ENCODE results near the gene SLC12A9.

The SLC12A9 gene

DNA sequence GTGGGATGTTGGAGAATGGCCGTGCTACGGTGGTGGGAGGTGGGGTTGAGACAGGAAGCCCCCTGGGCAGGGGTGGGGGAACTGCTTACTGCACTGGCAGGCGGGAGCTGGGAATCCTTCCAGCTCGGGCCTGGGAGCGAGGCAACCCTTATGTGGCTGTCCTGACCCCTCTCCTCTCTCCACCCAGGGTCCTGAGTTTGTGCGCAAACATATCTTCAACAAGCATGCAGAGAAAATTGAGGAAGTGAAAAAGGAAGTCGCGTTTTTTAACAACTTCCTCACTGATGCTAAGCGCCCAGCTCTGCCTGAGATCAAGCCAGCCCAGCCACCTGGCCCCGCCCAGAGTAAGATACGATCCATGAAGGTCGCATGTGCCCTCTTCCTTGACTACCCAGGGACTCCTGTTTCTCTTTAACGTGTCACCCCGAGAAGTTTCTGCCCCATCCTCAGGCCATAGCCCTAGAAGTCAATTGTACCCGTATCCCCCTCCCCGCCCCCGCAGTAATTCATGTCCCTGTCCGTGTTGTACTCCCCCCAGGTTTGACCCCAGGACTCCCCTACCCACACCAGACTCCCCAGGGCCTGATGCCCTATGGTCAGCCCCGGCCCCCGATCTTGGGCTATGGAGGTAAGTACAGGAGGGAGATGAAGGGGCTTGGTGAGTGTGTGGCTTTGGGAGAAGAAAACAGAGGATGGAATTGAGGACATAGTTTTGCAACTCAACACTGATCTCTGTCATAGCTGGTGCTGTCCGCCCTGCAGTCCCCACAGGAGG lies 35.2 kb downstream of the SLC12A9 start:
- H4K20me1 ChIP-seq (ENCODE audit: insufficient read depth, low read length, poor library complexity, severe bottlenecking), result peaks cover 36% of the 10 kb centered on the region
- TF ChIP-seq EZH2phosphoT487 (IDR thresholded peaks at IDR 0.05; ENCODE audit: borderline replicate concordance), result no peak
- H3K4me2 ChIP-seq (ENCODE audit: low read depth, low read length, poor library complexity, severe bottlenecking), result peak overlapping the region; percentile 29
- H3K9me3 ChIP-seq (ENCODE audit: insufficient read depth, low read depth, low read length), result no peaks in the 10 kb centered on the region
- 0 out of 2 replicates have a peak, but pooled peaks cover 5% of the 10 kb centered on the region for H3F3A ChIP-seq (ENCODE audit: low read depth)
- H3K4me1 ChIP-seq (ENCODE audit: insufficient read depth, low read length, poor library complexity, severe bottlenecking), result peaks cover 28% of the 10 kb centered on the region
- no peak overlapping the region for H3K4me3 ChIP-seq (ENCODE audit: low read length, poor library complexity, severe bottlenecking)
- peaks cover 9% of the 10 kb centered on the region; the same call in 1 of the 2 replicates for H3K79me2 ChIP-seq (ENCODE audit: insufficient read depth, low read length)
- peaks cover 62% of the 10 kb centered on the region; the same call in 1 of the 2 replicates for H3K36me3 ChIP-seq (ENCODE audit: insufficient read depth, low read length)
- no peaks in the 10 kb centered on the region for H3K9me2 ChIP-seq (replicated peaks; ENCODE audit: low read depth, low read length)
- H3K9ac ChIP-seq (ENCODE audit: low read depth, low read length, poor library complexity, severe bottlenecking), result peak overlapping the region; percentile 7
- no peaks in the 10 kb centered on the region for H3K27me3 ChIP-seq (ENCODE audit: insufficient read depth, low read length, poor library complexity, severe bottlenecking)
- H2AFZ ChIP-seq (ENCODE audit: low read length), result no peak overlapping the region

- TF ChIP-seq, protein P1, sequence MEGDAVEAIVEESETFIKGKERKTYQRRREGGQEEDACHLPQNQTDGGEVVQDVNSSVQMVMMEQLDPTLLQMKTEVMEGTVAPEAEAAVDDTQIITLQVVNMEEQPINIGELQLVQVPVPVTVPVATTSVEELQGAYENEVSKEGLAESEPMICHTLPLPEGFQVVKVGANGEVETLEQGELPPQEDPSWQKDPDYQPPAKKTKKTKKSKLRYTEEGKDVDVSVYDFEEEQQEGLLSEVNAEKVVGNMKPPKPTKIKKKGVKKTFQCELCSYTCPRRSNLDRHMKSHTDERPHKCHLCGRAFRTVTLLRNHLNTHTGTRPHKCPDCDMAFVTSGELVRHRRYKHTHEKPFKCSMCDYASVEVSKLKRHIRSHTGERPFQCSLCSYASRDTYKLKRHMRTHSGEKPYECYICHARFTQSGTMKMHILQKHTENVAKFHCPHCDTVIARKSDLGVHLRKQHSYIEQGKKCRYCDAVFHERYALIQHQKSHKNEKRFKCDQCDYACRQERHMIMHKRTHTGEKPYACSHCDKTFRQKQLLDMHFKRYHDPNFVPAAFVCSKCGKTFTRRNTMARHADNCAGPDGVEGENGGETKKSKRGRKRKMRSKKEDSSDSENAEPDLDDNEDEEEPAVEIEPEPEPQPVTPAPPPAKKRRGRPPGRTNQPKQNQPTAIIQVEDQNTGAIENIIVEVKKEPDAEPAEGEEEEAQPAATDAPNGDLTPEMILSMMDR (conservative IDR thresholded peaks at IDR 0.05; ENCODE audit: low read length), result no peak
- no peak for TF ChIP-seq EZH2phosphoT487 (IDR thresholded peaks at IDR 0.05; ENCODE audit: borderline replicate concordance)
- Histone ChIP-seq H3K9ac (ENCODE audit: low read depth, low read length, poor library complexity, severe bottlenecking) (peak overlapping the region; percentile 72), H3K36me3 (ENCODE audit: insufficient read depth, low read length) (peaks cover 55% of the 10 kb centered on the region; the same call in 1 of the 2 replicates), H3K4me2 (ENCODE audit: low read depth, low read length, poor library complexity, severe bottlenecking) (peak overlapping the region; percentile 69), H3K4me3 (ENCODE audit: low read length, poor library complexity, severe bottlenecking) (peak overlapping the region; percentile 70), H3K27me3 (ENCODE audit: insufficient read depth, low read length, poor library complexity, severe bottlenecking) (no peaks in the 10 kb centered on the region), H3K9me2 (replicated peaks; ENCODE audit: low read depth, low read length) (no peaks in the 10 kb centered on the region), H3K4me1 (ENCODE audit: insufficient read depth, low read length, poor library complexity, severe bottlenecking) (peaks cover 28% of the 10 kb centered on the region), H3K9me3 (ENCODE audit: insufficient read depth, low read depth, low read length) (no peaks in the 10 kb centered on the region), H3F3A (ENCODE audit: low read depth) (0 out of 2 replicates have a peak, but pooled peaks cover 5% of the 10 kb centered on the region), H3K79me2 (ENCODE audit: insufficient read depth, low read length) (peaks cover 8% of the 10 kb centered on the region; the same call in 1 of the 2 replicates), H4K20me1 (ENCODE audit: insufficient read depth, low read length, poor library complexity, severe bottlenecking) (peaks cover 29% of the 10 kb centered on the region), H2AFZ (ENCODE audit: low read length) (no peak overlapping the region)
Measured at GRCh38 chr7:100888291-100888987, 35.9 kb downstream of the SLC12A9 start.

- Histone ChIP-seq H3K27me3 (ENCODE audit: insufficient read depth, low read length, poor library complexity, severe bottlenecking) (no peaks in the 10 kb centered on the region), H3K4me1 (ENCODE audit: insufficient read depth, low read length, poor library complexity, severe bottlenecking) (peaks cover 28% of the 10 kb centered on the region), H4K20me1 (ENCODE audit: insufficient read depth, low read length, poor library complexity, severe bottlenecking) (peaks cover 23% of the 10 kb centered on the region), H3K79me2 (ENCODE audit: insufficient read depth, low read length) (peaks cover 3% of the 10 kb centered on the region; the same call in 1 of the 2 replicates), H3K4me3 (ENCODE audit: low read length, poor library complexity, severe bottlenecking) (peak within 1 kb of the TSS; percentile 75), H3K36me3 (ENCODE audit: insufficient read depth, low read length) (peaks cover 48% of the 10 kb centered on the region; the same call in 1 of the 2 replicates), H3K9ac (ENCODE audit: low read depth, low read length, poor library complexity, severe bottlenecking) (peak within 1 kb of the TSS; percentile 72), H2AFZ (ENCODE audit: low read length) (peak within 1 kb of the TSS; percentile 86), H3K9me3 (ENCODE audit: insufficient read depth, low read depth, low read length) (no peaks in the 10 kb centered on the region), H3F3A (ENCODE audit: low read depth) (0 out of 2 replicates have a peak, but pooled peaks cover 5% of the 10 kb centered on the region), H3K9me2 (replicated peaks; ENCODE audit: low read depth, low read length) (no peaks in the 10 kb centered on the region), H3K4me2 (ENCODE audit: low read depth, low read length, poor library complexity, severe bottlenecking) (peak within 1 kb of the TSS; percentile 72)
- no peak for TF ChIP-seq EZH2phosphoT487 (IDR thresholded peaks at IDR 0.05; ENCODE audit: borderline replicate concordance)
- TF ChIP-seq, protein P1 (conservative IDR thresholded peaks at IDR 0.05; ENCODE audit: low read length), result no peak
Measured at GRCh38 chr7:100888988-100889750, 36.7 kb downstream of the SLC12A9 start, which contains the start of gene UFSP1. Gene UFSP1 (minus strand): TSS chr7:100889715. CDS start chr7:100889271, 444 bp downstream.

Measured in Loucy (cell line).